Measurements from ENCODE around the gene DCUN1D5. TPM values are rescaled to one million over a fixed set of nuclear protein-coding genes. Genes with fewer than 3 reads are reported as not detected.
"Not testable (repeated sequence)": the region's sequence is repeated elsewhere in the genome, so short reads cannot be mapped to it uniquely, and the experiment has no call there.

The DCUN1D5 gene
- total RNA-seq, 4 donors from 2014 or later, result 27.4 to 44.9 (median 36.8) TPM

GRCh38 chr11:103042161-103042560 lies 49.8 kb downstream of the DCUN1D5 start:
- no peak for DNase-seq
- Histone ChIP-seq H3K4me3 (replicated peaks in 1 of 3) (no peak overlapping the region), H3K9me3 (no peaks in the 10 kb centered on the region), H3K36me3 (no peaks in the 10 kb centered on the region), H3K27me3 (no peaks in the 10 kb centered on the region), H3K27ac (no peak overlapping the region), H3K4me1 (no peaks in the 10 kb centered on the region)
- intact Hi-C loops (cut with DNase I), result no loop called here
- no peak for TF ChIP-seq POLR2A (IDR thresholded peaks at IDR 0.05)
- no peak for TF ChIP-seq CTCF (IDR thresholded peaks at IDR 0.05)
- 77 to 91% methylated on average over 2 of the region's 2 CpGs for WGBS, 2 donors

GRCh38 chr11:103035791-103036434 lies 56.0 kb downstream of the DCUN1D5 start:
- Histone ChIP-seq H3K4me1 (no peaks in the 10 kb centered on the region), H3K27me3 (no peaks in the 10 kb centered on the region), H3K4me3 (replicated peaks in 1 of 3) (no peak overlapping the region), H3K9me3 (no peaks in the 10 kb centered on the region), H3K36me3 (no peaks in the 10 kb centered on the region), H3K27ac (no peak overlapping the region)
- intact Hi-C loops (cut with DNase I), result no loop called here
- WGBS, 2 donors, result 24 to 26% methylated on average over 4 of the region's 4 CpGs
- TF ChIP-seq CTCF (IDR thresholded peaks at IDR 0.05) (peak in 5 of 6 experiments; percentile 14 to 49 (median 42)), POLR2A (IDR thresholded peaks at IDR 0.05) (no peak)
- DNase-seq, result no peak

GRCh38 chr11:103035216-103035615 lies 56.7 kb downstream of the DCUN1D5 start:
- no peaks in the 10 kb centered on the region for H3K9me3 ChIP-seq

GRCh38 chr11:103031834-103032233 lies 60.1 kb downstream of the DCUN1D5 start:
- no peak overlapping the region for H3K27ac ChIP-seq
- no peak for TF ChIP-seq CTCF (IDR thresholded peaks at IDR 0.05)
- no peak for TF ChIP-seq POLR2A (IDR thresholded peaks at IDR 0.05)
- H3K27me3 ChIP-seq, result no peaks in the 10 kb centered on the region
- no peaks in the 10 kb centered on the region for H3K9me3 ChIP-seq
- DNase-seq, result no peak
- no peaks in the 10 kb centered on the region for H3K36me3 ChIP-seq
- intact Hi-C loops (cut with DNase I), result no loop called here
- H3K4me1 ChIP-seq, result no peaks in the 10 kb centered on the region
- WGBS, 2 donors, result 91 to 92% methylated on average over 2 of the region's 2 CpGs
- no peak overlapping the region for H3K4me3 ChIP-seq (replicated peaks in 1 of 3)

More at GRCh38 chr11:103035216-103035615, 56.7 kb downstream of the DCUN1D5 start:
- no peak overlapping the region for H3K27ac ChIP-seq
- no peaks in the 10 kb centered on the region for H3K27me3 ChIP-seq
- intact Hi-C loops (cut with DNase I), result no loop called here
- no peaks in the 10 kb centered on the region for H3K36me3 ChIP-seq
- no peaks in the 10 kb centered on the region for H3K4me1 ChIP-seq
- TF ChIP-seq CTCF (IDR thresholded peaks at IDR 0.05), result no peak
- no peak for TF ChIP-seq POLR2A (IDR thresholded peaks at IDR 0.05)
- no peak overlapping the region for H3K4me3 ChIP-seq (replicated peaks in 1 of 3)
- no peak for DNase-seq

- H3K4me3 ChIP-seq (replicated peaks in 1 of 3), result no peak overlapping the region
- H3K27ac ChIP-seq, result no peak overlapping the region
- intact Hi-C loops (cut with DNase I), result no loop called here
- no peaks in the 10 kb centered on the region for H3K4me1 ChIP-seq
- TF ChIP-seq CTCF (IDR thresholded peaks at IDR 0.05) (no peak), POLR2A (IDR thresholded peaks at IDR 0.05) (no peak)
- H3K27me3 ChIP-seq, result no peaks in the 10 kb centered on the region
- WGBS, 2 donors, result 49 to 52% methylated on average over 2 of the region's 2 CpGs
- no peaks in the 10 kb centered on the region for H3K36me3 ChIP-seq
- no peaks in the 10 kb centered on the region for H3K9me3 ChIP-seq
- no peak for DNase-seq
Observed at GRCh38 chr11:103029401-103029800, 62.6 kb downstream of the DCUN1D5 start.

GRCh38 chr11:103028304-103029020 lies 63.5 kb downstream of the DCUN1D5 start:
- DNase-seq; intact Hi-C loops (cut with DNase I): not testable (repeated sequence)
- WGBS, 2 donors, result 82 to 86% methylated on average over 7 of the region's 7 CpGs

More at GRCh38 chr11:103028304-103029020, 63.5 kb downstream of the DCUN1D5 start:
- H3K36me3 ChIP-seq; H3K4me3 ChIP-seq (replicated peaks in 1 of 3); H3K9me3 ChIP-seq; H3K27ac ChIP-seq; H3K4me1 ChIP-seq; H3K27me3 ChIP-seq: not testable (repeated sequence)

Measured in thyroid gland (tissue), 4 donors.